Breast epithelium (tissue), 4 donors: Measurements from ENCODE around the gene SLAMF9. TPM values are rescaled to one million over a fixed set of nuclear protein-coding genes. Genes with fewer than 3 reads are reported as not detected.

ENCODE experiments used
- DNase-seq, 2 donors: peaks; one replicate each; pipeline ENCODE4 v3.0.0-alpha.2; 2019; ENCODE audit warnings: low spot score in 2 of 2
- H3K27ac ChIP-seq, 2 donors: fragments of 200-600 bp; sonication (generic) in 1 of 2; one replicate each; pipeline ENCODE4 v1.5.1; 2016 to 2019; ENCODE audit warnings: mild to moderate bottlenecking in 1 of 2
- H3K27me3 ChIP-seq, 2 donors: fragments of 200-600 bp; sonication (generic) in 1 of 2; one replicate each; pipeline versions ENCODE4 v1.5.1 to v1.6.0; 2017 to 2019; ENCODE audit warnings: control low read depth in 1 of 2, mild to moderate bottlenecking in 1 of 2
- H3K36me3 ChIP-seq: fragments of 200-600 bp; one replicate; pipeline ENCODE4 v1.5.1; 2019
- H3K4me1 ChIP-seq, 2 donors: fragments of 200-600 bp; sonication (generic); one replicate each; pipeline ENCODE4 v1.5.1; 2016 to 2019; ENCODE audit warnings: control low read depth in 1 of 2
- H3K4me3 ChIP-seq, 3 donors: fragments of 200-600 bp; sonication (generic); 1 replicate in 2 of 3; 2 replicates in 1 of 3; pipeline ENCODE4 v1.5.1; 2016 to 2019; ENCODE audit warnings: mild to moderate bottlenecking in 3 of 3, moderate library complexity in 2 of 3
- H3K9me3 ChIP-seq, 2 donors: fragments of 200-600 bp; sonication (generic) in 1 of 2; one replicate each; pipeline ENCODE4 v1.5.1; 2016 to 2019; ENCODE audit warnings: control low read depth in 1 of 2
- CTCF ChIP-seq, 3 donors: fragments of 450-650 bp; IDR thresholded peaks; one replicate each; pipeline ENCODE4 v1.5.1; 2016 to 2017; ENCODE audit warnings: antibody characterized with exemption in 3 of 3, mild to moderate bottlenecking in 3 of 3, moderate library complexity in 3 of 3
- POLR2A ChIP-seq: fragments of 450-650 bp; IDR thresholded peaks from one replicate; pipeline ENCODE4 v1.6.1; 2016; ENCODE audit warnings: antibody characterized with exemption, mild to moderate bottlenecking, moderate library complexity
- POLR2AphosphoS5 ChIP-seq, 3 donors: sonication (generic); formaldehyde crosslinking; IDR thresholded peaks; one replicate each; pipeline ENCODE4 v1.6.1; 2017; ENCODE audit warnings: antibody characterized with exemption in 3 of 3
- intact Hi-C: fragments of 100-400 bp; cut with DNase I; formaldehyde crosslinking; loops from one replicate; pipeline ENCODE4 v1.15.1; 2023; ENCODE audit warnings: low total_unique reads
- total RNA-seq, 3 donors: library from RNA; depleted of rRNA; stranded (reverse); fragments of >200 nt; gene quantifications; one replicate each; pipeline ENCODE4 v1.1.0, GENCODE V29; 2016

The SLAMF9 gene
- total RNA-seq, 3 donors from 2014 or later = not detected

- H3K27me3 ChIP-seq = no peaks in the 10 kb centered on the region
- no peak for DNase-seq
- no peaks in the 10 kb centered on the region for H3K36me3 ChIP-seq
- no peak overlapping the region for H3K4me3 ChIP-seq
- TF ChIP-seq CTCF (IDR thresholded peaks at IDR 0.05) (no peak), POLR2AphosphoS5 (IDR thresholded peaks at IDR 0.05) (no peak), POLR2A (no peak)
- intact Hi-C loops = no loop called here
- H3K27ac ChIP-seq = no peak overlapping the region
- no peaks in the 10 kb centered on the region for H3K9me3 ChIP-seq
- no peaks in the 10 kb centered on the region for H3K4me1 ChIP-seq
Measured at GRCh38 chr1:159988006-159988405, 34.0 kb upstream of the SLAMF9 start.

GRCh38 chr1:159987186-159987585 is 33.1 kb upstream of the SLAMF9 start:
- no peak overlapping the region for H3K4me3 ChIP-seq
- no peaks in the 10 kb centered on the region for H3K36me3 ChIP-seq
- no peak overlapping the region for H3K27ac ChIP-seq
- intact Hi-C loops = no loop called here
- TF ChIP-seq POLR2A (no peak), POLR2AphosphoS5 (IDR thresholded peaks at IDR 0.05) (no peak)
- H3K9me3 ChIP-seq = no peaks in the 10 kb centered on the region
- no peak for DNase-seq
- H3K4me1 ChIP-seq = no peaks in the 10 kb centered on the region
- H3K27me3 ChIP-seq = no peaks in the 10 kb centered on the region

- Histone ChIP-seq H3K4me1 (no peaks in the 10 kb centered on the region), H3K27me3 (no peaks in the 10 kb centered on the region), H3K9me3 (no peaks in the 10 kb centered on the region), H3K36me3 (no peaks in the 10 kb centered on the region), H3K4me3 (no peak overlapping the region), H3K27ac (no peak overlapping the region)
- DNase-seq = no peak
- intact Hi-C loops = no loop called here
- no peak for TF ChIP-seq CTCF (IDR thresholded peaks at IDR 0.05)
- no peak for TF ChIP-seq POLR2AphosphoS5 (IDR thresholded peaks at IDR 0.05)
- TF ChIP-seq POLR2A = no peak
Measured at GRCh38 chr1:159986531-159986930, 32.5 kb upstream of the SLAMF9 start.

- no peaks in the 10 kb centered on the region for H3K36me3 ChIP-seq
- H3K27me3 ChIP-seq = no peaks in the 10 kb centered on the region
- H3K4me1 ChIP-seq = no peaks in the 10 kb centered on the region
- no peak for DNase-seq
- no peak overlapping the region for H3K4me3 ChIP-seq
- no peaks in the 10 kb centered on the region for H3K9me3 ChIP-seq
- intact Hi-C loops = no loop called here
- H3K27ac ChIP-seq = no peak overlapping the region
- TF ChIP-seq POLR2AphosphoS5 (IDR thresholded peaks at IDR 0.05) = no peak
- no peak for TF ChIP-seq CTCF (IDR thresholded peaks at IDR 0.05)
- no peak for TF ChIP-seq POLR2A
Measured at GRCh38 chr1:159986093-159986492, 32.1 kb upstream of the SLAMF9 start.

- no peak overlapping the region for H3K27ac ChIP-seq
- DNase-seq = no peak
- H3K9me3 ChIP-seq = no peaks in the 10 kb centered on the region
- no peaks in the 10 kb centered on the region for H3K4me1 ChIP-seq
- intact Hi-C loops = no loop called here
- no peaks in the 10 kb centered on the region for H3K27me3 ChIP-seq
- no peak for TF ChIP-seq CTCF (IDR thresholded peaks at IDR 0.05)
- TF ChIP-seq POLR2AphosphoS5 (IDR thresholded peaks at IDR 0.05) = no peak
- no peak for TF ChIP-seq POLR2A
- H3K4me3 ChIP-seq = no peak overlapping the region
- no peaks in the 10 kb centered on the region for H3K36me3 ChIP-seq
Measured at GRCh38 chr1:159985473-159985872, 31.4 kb upstream of the SLAMF9 start.

- Histone ChIP-seq H3K4me1 (no peaks in the 10 kb centered on the region), H3K9me3 (no peaks in the 10 kb centered on the region), H3K36me3 (no peaks in the 10 kb centered on the region), H3K27ac (no peak overlapping the region), H3K27me3 (no peaks in the 10 kb centered on the region), H3K4me3 (no peak overlapping the region)
- TF ChIP-seq POLR2AphosphoS5 (IDR thresholded peaks at IDR 0.05) (no peak), POLR2A (no peak), CTCF (IDR thresholded peaks at IDR 0.05) (no peak)
- intact Hi-C loops = no loop called here
- no peak for DNase-seq
Measured at GRCh38 chr1:159983681-159984080, 29.6 kb upstream of the SLAMF9 start.
